ENCODE measurements around the gene AQP2.

DNA sequence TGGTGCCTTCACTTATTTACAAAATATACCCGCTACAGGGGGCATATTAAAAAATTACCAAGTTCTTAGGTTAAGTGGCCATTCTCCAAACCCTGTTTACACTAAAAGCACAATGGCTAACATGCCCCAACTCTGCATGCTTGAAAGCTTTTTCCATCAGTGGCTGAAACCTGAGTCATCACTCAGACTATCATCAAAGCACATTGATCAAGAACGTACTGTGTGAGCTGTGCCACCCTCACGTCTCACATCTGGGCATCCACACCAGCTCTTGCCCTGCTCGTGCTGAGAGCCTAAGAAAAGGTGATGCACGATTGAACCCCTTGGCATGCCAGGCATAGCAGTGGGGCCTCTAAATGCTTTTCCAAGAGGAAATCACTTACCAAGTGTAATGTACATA is 35.4 kb downstream of the AQP2 start:
- TF ChIP-seq CTCF (conservative IDR thresholded peaks at IDR 0.05; ENCODE audit: low read depth in 2 of 2) (no peak), POLR2AphosphoS5 (IDR thresholded peaks at IDR 0.05; ENCODE audit: low read depth) (no peak), REST (IDR thresholded peaks at IDR 0.05; ENCODE audit: unreplicated experiment) (no peak), EZH2phosphoT487 (IDR thresholded peaks at IDR 0.05; ENCODE audit: unreplicated experiment) (no peak), EZH2 (IDR thresholded peaks at IDR 0.05; ENCODE audit: low read depth, unreplicated experiment) (no peak), ETS1 (IDR thresholded peaks at IDR 0.05) (no peak), JUNB (IDR thresholded peaks at IDR 0.05; ENCODE audit: unreplicated experiment) (no peak)

Measured in GM23338 (cell line).